Gastrocnemius medialis (tissue), 4 donors: ENCODE measurements around the gene GSTCD.

Source experiments
- CTCF ChIP-seq, 5 experiments: fragments of 450-650 bp in 3 of 5; fragments of 200-600 bp in 2 of 5; sonication (generic) in 2 of 5; IDR thresholded peaks in 4 of 5; conservative IDR thresholded peaks in 1 of 5; 1 replicate in 4 of 5; 2 replicates in 1 of 5; pipeline ENCODE4 v1.5.1; 2016 to 2019; ENCODE audit warnings: antibody characterized with exemption in 5 of 5, mild to moderate bottlenecking in 3 of 5, moderate library complexity in 3 of 5
- POLR2A ChIP-seq, 2 donors: fragments of 450-650 bp; IDR thresholded peaks; one replicate each; pipeline ENCODE4 v1.6.1; 2017; ENCODE audit warnings: antibody characterized with exemption in 2 of 2, mild to moderate bottlenecking in 2 of 2, moderate library complexity in 2 of 2

- TF ChIP-seq CTCF (IDR thresholded peaks at IDR 0.05 in 4 of 5, conservative IDR thresholded peaks at IDR 0.05 in 1 of 5) (no peak), POLR2A (IDR thresholded peaks at IDR 0.05) (no peak)
Measured at GRCh38 chr4:105707782-105708180, 803 bp upstream of the GSTCD start.
